HT1080 (cell line): ENCODE data around the gene REEP2. TPM values are rescaled to one million over a fixed set of nuclear protein-coding genes. Genes with fewer than 3 reads are reported as not detected.
A peak's percentile ranks its signal among the peaks of the same experiment; 100 is the strongest.

Source experiments
- DNase-seq: peaks from one replicate; pipeline ENCODE4 v3.0.0-alpha.2; 2015; ENCODE audit warnings: low read depth
- small RNA-seq: library from RNA; depleted of rRNA; stranded (forward); fragments of <200 nt; gene quantifications from one replicate; pipeline ENCODE3, GENCODE V24; 2014
- total RNA-seq: library from RNA; depleted of rRNA; stranded (reverse); fragments of >200 nt; shearing (Covaris generic); gene quantifications from 2 replicates; pipeline ENCODE4 v1.2.3, GENCODE V29; 2014; rRNA removed

REEP2 gene
- total RNA-seq, 1 experiment from 2014 or later = 1.6 TPM

DNA sequence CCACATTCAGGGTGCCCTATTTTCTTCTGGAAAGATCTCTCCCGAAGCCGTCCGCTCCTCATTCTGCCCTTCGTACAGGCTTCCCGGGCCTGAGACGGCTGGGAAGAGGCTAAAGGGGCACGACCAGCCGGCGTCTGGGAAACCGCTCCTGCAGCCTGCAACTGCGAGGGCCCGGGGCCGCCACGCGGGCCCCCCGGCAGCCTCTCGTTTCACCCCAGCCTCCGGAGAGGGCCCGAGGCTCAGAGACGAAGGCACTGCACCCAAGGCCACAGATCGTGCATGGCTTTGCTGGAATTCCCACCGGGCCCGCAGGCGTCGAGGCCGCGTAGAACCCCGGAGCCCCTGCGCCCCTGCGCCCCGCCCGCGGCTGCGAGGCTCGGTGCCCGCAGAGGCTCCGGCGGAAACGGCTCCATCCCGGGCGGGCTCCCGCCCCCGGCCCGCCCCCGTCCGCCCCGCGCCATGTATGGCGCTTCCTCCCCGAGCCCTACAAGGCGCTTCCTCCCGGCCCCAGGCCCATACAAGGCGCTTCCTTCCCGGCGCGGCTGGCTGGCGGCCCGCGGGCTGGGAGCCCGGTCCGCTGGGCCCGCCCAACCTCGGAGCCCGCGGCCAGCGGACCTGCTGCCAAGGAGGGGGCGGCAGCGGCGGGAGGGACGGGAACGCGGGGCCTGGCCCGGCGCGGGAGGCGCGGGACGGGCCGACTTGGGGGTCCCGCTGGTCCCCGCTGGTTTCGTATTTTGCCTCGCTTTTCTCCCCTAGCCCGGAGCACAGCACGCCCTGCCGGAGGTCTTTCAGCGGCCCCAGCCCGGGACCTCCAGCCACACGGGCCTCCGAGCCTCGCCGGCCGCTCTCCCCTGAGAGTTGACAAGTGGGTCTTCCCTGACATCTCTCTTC lies 53.1 kb downstream of the REEP2 start:
- DNase-seq = peak; percentile 71

DNA sequence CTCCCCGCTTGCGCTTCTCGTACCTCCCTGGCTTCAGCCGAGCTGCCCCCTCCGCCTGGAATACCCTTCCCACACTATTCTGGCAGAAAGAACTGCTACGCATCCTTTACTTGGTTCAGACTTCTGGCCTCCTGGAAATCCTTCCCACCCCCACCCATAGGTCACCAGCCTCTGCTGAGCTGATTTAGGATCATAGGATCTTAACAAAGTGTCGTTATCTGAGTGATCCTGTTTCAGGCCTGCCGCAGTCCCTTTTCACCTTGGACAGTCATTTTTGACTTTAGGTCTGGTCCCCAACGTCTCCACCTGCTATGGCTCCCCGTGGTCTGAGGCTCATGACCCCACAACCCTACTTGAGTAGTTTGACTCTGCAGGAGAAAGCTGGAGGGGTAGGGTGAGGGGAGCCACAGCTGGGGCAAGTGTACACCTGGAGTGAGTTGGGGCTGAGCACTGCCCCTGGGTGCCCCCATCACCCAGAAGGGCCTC lies 53.7 kb downstream of the REEP2 start:
- DNase-seq = no peak

DNA sequence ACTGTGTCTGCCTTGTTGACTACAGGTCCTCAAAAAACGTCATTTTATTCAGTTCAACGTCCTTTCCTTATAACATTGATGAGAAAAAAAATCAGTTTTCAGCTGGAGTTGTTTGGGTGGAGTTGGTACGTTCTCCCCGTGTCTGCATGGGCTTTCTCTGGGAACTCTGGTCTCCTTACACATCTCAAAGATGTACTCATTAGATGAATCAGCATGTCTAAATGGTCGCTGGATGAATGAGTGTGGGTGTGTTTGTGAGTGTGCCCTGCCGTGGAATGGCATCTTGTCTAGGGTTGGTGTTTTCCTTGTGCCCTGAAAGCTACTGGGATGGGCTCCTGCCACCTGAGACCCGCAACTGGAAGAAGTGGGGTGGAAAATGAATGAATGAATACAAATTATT lies 56.5 kb downstream of the REEP2 start:
- DNase-seq = no peak

Small RNA genes lying within 50 kb of the gene (small RNA-seq; reads per million reads assigned to genes)
- gene AC113403.1 = not detected

Other genes with a start within 250 kb of the REEP2 start
- gene CDC23, start 225.7 kb upstream of the REEP2 start, total RNA-seq = 55.0 and 56.1 TPM in 2 replicates
- not detected in 2 replicates for gene GFRA3, start 164.4 kb upstream of the REEP2 start, total RNA-seq
- gene CDC25C, start 107.3 kb upstream of the REEP2 start, total RNA-seq = 14.0 and 15.5 TPM in 2 replicates
- gene FAM53C, start 100.8 kb upstream of the REEP2 start, total RNA-seq = 52.9 and 58.0 TPM in 2 replicates
- gene KDM3B, start 86.4 kb upstream of the REEP2 start, total RNA-seq = 37.4 and 39.7 TPM in 2 replicates
- gene EGR1, start 26.4 kb downstream of the REEP2 start, total RNA-seq = 0.60 and 0.64 TPM in 2 replicates
- 188 and 191 TPM in 2 replicates for gene ETF1, start 104.2 kb downstream of the REEP2 start, total RNA-seq
- gene HSPA9, start 136.3 kb downstream of the REEP2 start, total RNA-seq = 469 and 486 TPM in 2 replicates